LNCAP (cell line): Measurements from ENCODE around the gene SIRPB2.
A peak's percentile ranks its signal among the peaks of the same experiment; 100 is the strongest.

Experiments
- TF ChIP-seq, protein P1 (sequence below): fragments of 450-650 bp; IDR thresholded peaks from 2 replicates; pipeline ENCODE4 v1.5.1; 2017; ENCODE audit warnings: mild to moderate bottlenecking

SIRPB2 gene

GRCh38 chr20:1474325-1474724 is 16.9 kb downstream of the SIRPB2 start:
- TF ChIP-seq, protein P1, sequence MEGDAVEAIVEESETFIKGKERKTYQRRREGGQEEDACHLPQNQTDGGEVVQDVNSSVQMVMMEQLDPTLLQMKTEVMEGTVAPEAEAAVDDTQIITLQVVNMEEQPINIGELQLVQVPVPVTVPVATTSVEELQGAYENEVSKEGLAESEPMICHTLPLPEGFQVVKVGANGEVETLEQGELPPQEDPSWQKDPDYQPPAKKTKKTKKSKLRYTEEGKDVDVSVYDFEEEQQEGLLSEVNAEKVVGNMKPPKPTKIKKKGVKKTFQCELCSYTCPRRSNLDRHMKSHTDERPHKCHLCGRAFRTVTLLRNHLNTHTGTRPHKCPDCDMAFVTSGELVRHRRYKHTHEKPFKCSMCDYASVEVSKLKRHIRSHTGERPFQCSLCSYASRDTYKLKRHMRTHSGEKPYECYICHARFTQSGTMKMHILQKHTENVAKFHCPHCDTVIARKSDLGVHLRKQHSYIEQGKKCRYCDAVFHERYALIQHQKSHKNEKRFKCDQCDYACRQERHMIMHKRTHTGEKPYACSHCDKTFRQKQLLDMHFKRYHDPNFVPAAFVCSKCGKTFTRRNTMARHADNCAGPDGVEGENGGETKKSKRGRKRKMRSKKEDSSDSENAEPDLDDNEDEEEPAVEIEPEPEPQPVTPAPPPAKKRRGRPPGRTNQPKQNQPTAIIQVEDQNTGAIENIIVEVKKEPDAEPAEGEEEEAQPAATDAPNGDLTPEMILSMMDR, result no peak

GRCh38 chr20:1473246-1474220 is 17.7 kb downstream of the SIRPB2 start:
- TF ChIP-seq, protein P1, result no peak

DNA sequence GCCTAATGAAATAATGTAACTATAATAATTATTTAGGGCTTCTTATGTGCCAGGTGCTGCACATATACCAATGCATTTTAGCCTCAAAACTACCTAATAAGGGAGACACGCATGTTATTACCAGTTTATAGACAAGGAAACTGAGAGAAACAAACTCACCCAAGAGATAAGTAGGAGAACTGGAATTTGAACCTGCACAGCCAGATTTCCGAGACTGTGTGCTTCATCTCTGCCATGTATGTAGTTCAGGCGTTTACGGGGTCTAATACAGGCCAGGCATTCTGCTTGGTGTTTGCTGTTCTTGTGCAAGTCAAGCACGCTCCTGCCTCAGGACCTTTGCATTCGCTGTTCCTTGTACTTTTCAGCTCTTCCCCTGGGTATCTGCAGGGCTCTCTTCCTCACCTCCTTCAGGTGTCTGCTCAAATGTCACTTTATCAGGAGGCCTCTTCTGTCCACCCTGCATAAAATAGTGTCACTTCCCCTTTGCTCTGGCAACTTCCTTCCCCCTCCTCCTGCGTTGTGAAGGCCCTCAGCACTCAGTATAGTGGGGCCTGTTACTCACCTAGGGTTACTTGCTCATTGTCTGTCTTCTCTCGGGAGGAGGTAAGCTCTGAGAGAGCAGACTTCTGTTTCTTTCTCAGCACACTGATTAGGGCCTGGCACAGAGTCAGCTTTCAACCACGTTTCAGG is 18.5 kb downstream of the SIRPB2 start:
- TF ChIP-seq, protein P1, result no peak

DNA sequence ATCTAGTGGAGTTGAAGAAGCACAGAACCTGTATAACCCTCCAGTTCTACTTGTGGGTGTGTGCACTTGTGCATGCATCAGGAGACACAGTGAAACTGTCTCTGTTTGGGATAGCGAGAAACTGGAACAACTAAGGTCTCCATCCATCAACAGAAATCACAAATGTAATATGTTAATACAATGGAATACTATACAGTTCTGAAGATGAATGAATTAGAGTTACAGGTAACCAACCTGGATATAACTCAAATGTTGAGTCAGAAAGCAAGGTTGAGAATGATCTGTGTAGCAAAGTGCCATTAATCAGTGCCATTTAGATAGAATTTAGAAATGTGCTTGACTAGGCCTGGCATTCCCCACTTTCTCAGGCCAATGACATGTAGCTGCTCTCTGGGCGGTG is 20.0 kb downstream of the SIRPB2 start:
- TF ChIP-seq, protein P1, result no peak

DNA sequence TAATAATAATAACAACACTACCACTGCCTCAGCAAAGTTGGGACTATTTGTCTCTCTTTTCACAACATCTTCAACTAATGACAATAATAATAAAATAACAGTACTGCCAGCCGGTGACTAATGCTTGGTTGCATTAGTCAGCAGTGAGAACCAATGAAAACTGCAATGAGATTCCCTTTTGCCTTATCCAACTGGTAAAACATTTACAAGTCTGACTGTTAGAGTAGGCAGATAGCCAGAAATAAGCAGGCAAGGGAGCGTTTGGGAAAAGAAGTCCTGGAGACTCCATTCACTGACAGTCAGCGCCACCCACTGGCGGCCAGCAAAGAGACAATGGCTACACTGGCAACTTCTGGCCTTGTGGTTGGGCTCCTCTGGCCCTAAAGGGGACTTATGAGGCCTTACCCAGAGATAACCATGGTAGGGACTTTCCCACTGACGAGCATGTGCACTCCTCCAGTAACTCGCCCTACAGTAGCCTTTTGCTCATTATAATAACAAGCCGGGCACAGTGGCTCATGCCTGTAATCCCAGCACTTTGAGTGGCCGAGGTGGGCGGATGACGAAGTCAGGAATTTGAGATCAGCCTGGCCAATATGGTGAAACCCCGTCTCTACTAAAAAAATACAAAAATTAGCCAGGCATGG is 21.2 kb downstream of the SIRPB2 start:
- TF ChIP-seq, protein P1, result peak; percentile 98

- TF ChIP-seq, protein P1, result no peak
Observed at GRCh38 chr20:1469306-1469905, 21.8 kb downstream of the SIRPB2 start.

GRCh38 chr20:1468117-1468624 is 23.0 kb downstream of the SIRPB2 start:
- TF ChIP-seq, protein P1, result no peak
